LHCN-M2 (cell line): ENCODE data around the gene PRM1. TPM values are rescaled to one million over a fixed set of nuclear protein-coding genes. Genes with fewer than 3 reads are reported as not detected.
"Not testable (repeated sequence)": the region's sequence is repeated elsewhere in the genome, so short reads cannot be mapped to it uniquely, and the experiment has no call there.

Source experiments
- DNase-seq: peaks from one replicate; pipeline ENCODE4 v3.0.0-alpha.2; 2012; ENCODE audit warnings: low read depth
- total RNA-seq: library from RNA; depleted of rRNA; stranded (reverse); fragments of >200 nt; gene quantifications from 2 replicates; pipeline ENCODE4 v1.2.3, GENCODE V29; 2014

Gene PRM1
- total RNA-seq, 1 experiment from 2014 or later = not detected

GRCh38 chr16:11298143-11298900 is 17.2 kb upstream of the PRM1 start:
- DNase-seq = no peak

GRCh38 chr16:11297492-11298142 is 16.5 kb upstream of the PRM1 start:
- no peak for DNase-seq

- DNase-seq = no peak
Observed at GRCh38 chr16:11296706-11297491, 15.8 kb upstream of the PRM1 start.

GRCh38 chr16:11296351-11296705 is 15.2 kb upstream of the PRM1 start:
- DNase-seq = no peak

- DNase-seq = no peak
Observed at GRCh38 chr16:11295672-11296071, 14.5 kb upstream of the PRM1 start.

GRCh38 chr16:11292076-11292748 is 11.1 kb upstream of the PRM1 start:
- no peak for DNase-seq

- DNase-seq = no peak
Observed at GRCh38 chr16:11291091-11291703, 10.1 kb upstream of the PRM1 start.

- DNase-seq = no peak
Observed at GRCh38 chr16:11290102-11290893, 9.2 kb upstream of the PRM1 start.

GRCh38 chr16:11289696-11290095 is 8.6 kb upstream of the PRM1 start:
- DNase-seq = not testable (repeated sequence)

GRCh38 chr16:11289202-11289601 is 8.1 kb upstream of the PRM1 start:
- no peak for DNase-seq

GRCh38 chr16:11285842-11286241 is 4.7 kb upstream of the PRM1 start:
- DNase-seq = no peak

GRCh38 chr16:11283820-11284248 is 2.7 kb upstream of the PRM1 start:
- DNase-seq = no peak

- DNase-seq = no peak
Observed at GRCh38 chr16:11278681-11279628, 2.2 kb downstream of the PRM1 start.

GRCh38 chr16:11277607-11278337 is 3.4 kb downstream of the PRM1 start:
- no peak for DNase-seq

GRCh38 chr16:11276896-11277593 is 4.1 kb downstream of the PRM1 start:
- no peak for DNase-seq

GRCh38 chr16:11276143-11276895 is 4.8 kb downstream of the PRM1 start, which contains the start of gene PRM2:
Gene PRM2, minus strand, starts transcription at chr16:11276480. Its CDS starts 110 bp downstream, at chr16:11276370.
- no peak for DNase-seq

- DNase-seq = no peak
Observed at GRCh38 chr16:11274964-11275363, 6.2 kb downstream of the PRM1 start.
